HG03139 (cell line): ENCODE measurements around the gene LRP5.

ENCODE experiments used
- ATAC-seq: cut with Tn5 transposase; IDR thresholded peaks from one replicate; pipeline ENCODE4 v1.9.1; 2021; ENCODE audit not compliant: unreplicated experiment

Gene LRP5

GRCh38 chr11:68497761-68498160 is 185.4 kb downstream of the LRP5 start:
- ATAC-seq = no peak

- no peak for ATAC-seq
These were observed 185.9 kb downstream of the LRP5 start for GRCh38 chr11:68498321-68498720.
